Camera-type eye (tissue), 1 donor: ENCODE data around the gene HMX1. TPM values are rescaled to one million over a fixed set of nuclear protein-coding genes. Genes with fewer than 3 reads are reported as not detected.

Experiments used
- total RNA-seq: library from RNA; depleted of rRNA; stranded (reverse); fragments of >200 nt; gene quantifications from one replicate; pipeline ENCODE4 v1.2.3, GENCODE V29; 2014

HMX1 gene
- 63.0 TPM for total RNA-seq

GRCh38 chr4:8871417-8872401, at the start of gene HMX1:
Gene HMX1, minus strand, starts transcription at chr4:8871839. Its CDS starts 225 bp downstream, at chr4:8871614.

